RWPE2 (cell line): ENCODE data around the gene EXOC6.
"Not testable (repeated sequence)": the region's sequence is repeated elsewhere in the genome, so short reads cannot be mapped to it uniquely, and the experiment has no call there.

Source experiments
- ATAC-seq: fragments of 200-7000 bp; cut with Tn5 transposase; 3 replicates; pipeline ENCODE4 v1.9.1; 2021; ENCODE audit warnings: low read depth
- DNase-seq: peaks from one replicate; pipeline ENCODE4 v3.0.0-alpha.2; 2020; ENCODE audit warnings: low spot score
- H3K27ac ChIP-seq: fragments of 450-650 bp; 2 replicates; pipeline ENCODE4 v1.5.1; 2017; ENCODE audit warnings: mild to moderate bottlenecking; ENCODE audit not compliant: poor library complexity, severe bottlenecking
- H3K27me3 ChIP-seq: fragments of 250-450 bp; sonication (Bioruptor Pico); 2 replicates; pipeline ENCODE4 v1.5.1; 2021; ENCODE audit warnings: mild to moderate bottlenecking, moderate library complexity; ENCODE audit not compliant: insufficient read depth, poor library complexity, severe bottlenecking
- H3K36me3 ChIP-seq: fragments of 250-450 bp; sonication (Bioruptor Pico); 2 replicates; pipeline ENCODE4 v1.5.1; 2020; ENCODE audit warnings: low read depth, mild to moderate bottlenecking, moderate library complexity
- H3K4me1 ChIP-seq: fragments of 250-450 bp; sonication (Bioruptor Pico); 2 replicates; pipeline ENCODE4 v1.5.1; 2021; ENCODE audit warnings: mild to moderate bottlenecking, moderate library complexity; ENCODE audit not compliant: insufficient read depth, poor library complexity, severe bottlenecking
- H3K4me3 ChIP-seq: fragments of 250-450 bp; sonication (Bioruptor Pico); 2 replicates; pipeline ENCODE4 v1.5.1; 2021; ENCODE audit warnings: mild to moderate bottlenecking, moderate library complexity; ENCODE audit not compliant: severe bottlenecking
- H3K9me3 ChIP-seq: fragments of 250-450 bp; sonication (Bioruptor Pico); 2 replicates; pipeline ENCODE4 v1.5.1; 2021; ENCODE audit warnings: mild to moderate bottlenecking, moderate library complexity; ENCODE audit not compliant: severe bottlenecking
- TF ChIP-seq, protein P1 (sequence below): fragments of 450-650 bp; IDR thresholded peaks from one replicate; pipeline ENCODE4 v1.5.1; 2017; ENCODE audit warnings: mild to moderate bottlenecking, moderate library complexity; ENCODE audit not compliant: poor library complexity, severe bottlenecking

Gene EXOC6

DNA sequence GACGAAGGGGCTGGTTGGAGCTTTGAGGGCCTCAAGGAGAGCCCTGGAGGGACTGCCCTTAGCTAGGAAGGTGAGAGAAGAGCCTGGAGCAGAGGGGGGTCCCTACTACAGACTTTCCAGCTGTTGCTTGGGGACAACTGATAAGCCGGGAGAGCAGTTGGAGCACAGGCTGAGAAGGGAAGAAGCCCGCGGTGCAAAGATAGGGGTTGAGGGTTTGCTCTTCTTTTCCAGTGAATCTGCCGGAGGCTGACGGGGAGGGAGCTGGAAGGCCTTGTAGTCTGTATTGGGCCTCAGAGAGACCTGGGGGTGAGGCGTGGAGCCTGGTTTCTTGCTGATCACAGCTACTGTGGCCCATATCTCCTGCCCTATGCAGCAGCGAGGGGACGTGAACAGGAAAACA lies 249.1 kb downstream of the EXOC6 start:
- DNase-seq: no peak
- Histone ChIP-seq H3K4me3 (no peak overlapping the region), H3K36me3 (no peaks in the 10 kb centered on the region), H3K4me1 (no peaks in the 10 kb centered on the region), H3K9me3 (no peaks in the 10 kb centered on the region), H3K27ac (no peak overlapping the region), H3K27me3 (no peaks in the 10 kb centered on the region)
- TF ChIP-seq, protein P1, sequence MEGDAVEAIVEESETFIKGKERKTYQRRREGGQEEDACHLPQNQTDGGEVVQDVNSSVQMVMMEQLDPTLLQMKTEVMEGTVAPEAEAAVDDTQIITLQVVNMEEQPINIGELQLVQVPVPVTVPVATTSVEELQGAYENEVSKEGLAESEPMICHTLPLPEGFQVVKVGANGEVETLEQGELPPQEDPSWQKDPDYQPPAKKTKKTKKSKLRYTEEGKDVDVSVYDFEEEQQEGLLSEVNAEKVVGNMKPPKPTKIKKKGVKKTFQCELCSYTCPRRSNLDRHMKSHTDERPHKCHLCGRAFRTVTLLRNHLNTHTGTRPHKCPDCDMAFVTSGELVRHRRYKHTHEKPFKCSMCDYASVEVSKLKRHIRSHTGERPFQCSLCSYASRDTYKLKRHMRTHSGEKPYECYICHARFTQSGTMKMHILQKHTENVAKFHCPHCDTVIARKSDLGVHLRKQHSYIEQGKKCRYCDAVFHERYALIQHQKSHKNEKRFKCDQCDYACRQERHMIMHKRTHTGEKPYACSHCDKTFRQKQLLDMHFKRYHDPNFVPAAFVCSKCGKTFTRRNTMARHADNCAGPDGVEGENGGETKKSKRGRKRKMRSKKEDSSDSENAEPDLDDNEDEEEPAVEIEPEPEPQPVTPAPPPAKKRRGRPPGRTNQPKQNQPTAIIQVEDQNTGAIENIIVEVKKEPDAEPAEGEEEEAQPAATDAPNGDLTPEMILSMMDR: no peak
- no peak for ATAC-seq

DNA sequence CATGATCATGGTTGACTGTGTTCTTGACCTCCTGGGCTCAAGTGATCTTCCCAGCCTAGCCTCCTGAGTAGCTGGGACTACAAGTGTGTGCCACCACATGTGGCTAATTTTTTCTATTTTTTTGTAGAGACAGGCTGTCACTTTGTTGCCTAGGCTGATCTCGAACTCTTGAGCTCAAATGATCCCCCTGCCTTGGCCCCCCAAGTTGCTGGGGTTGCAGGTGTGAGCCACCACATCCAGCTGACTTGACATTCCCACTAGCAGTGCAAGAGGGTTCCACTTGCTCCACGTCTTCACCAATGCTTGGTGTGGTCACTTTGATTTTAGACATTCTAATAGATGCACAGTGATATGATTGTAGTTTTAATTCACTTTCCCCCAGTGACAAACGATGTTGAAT lies 250.5 kb downstream of the EXOC6 start:
- no peaks in the 10 kb centered on the region for H3K4me1 ChIP-seq
- DNase-seq (no peak), ATAC-seq (no peak)
- no peaks in the 10 kb centered on the region for H3K27me3 ChIP-seq
- H3K36me3 ChIP-seq: no peaks in the 10 kb centered on the region
- no peak overlapping the region for H3K4me3 ChIP-seq
- H3K27ac ChIP-seq: no peak overlapping the region
- TF ChIP-seq, protein P1: no peak
- H3K9me3 ChIP-seq: peaks cover 3% of the 10 kb centered on the region

DNA sequence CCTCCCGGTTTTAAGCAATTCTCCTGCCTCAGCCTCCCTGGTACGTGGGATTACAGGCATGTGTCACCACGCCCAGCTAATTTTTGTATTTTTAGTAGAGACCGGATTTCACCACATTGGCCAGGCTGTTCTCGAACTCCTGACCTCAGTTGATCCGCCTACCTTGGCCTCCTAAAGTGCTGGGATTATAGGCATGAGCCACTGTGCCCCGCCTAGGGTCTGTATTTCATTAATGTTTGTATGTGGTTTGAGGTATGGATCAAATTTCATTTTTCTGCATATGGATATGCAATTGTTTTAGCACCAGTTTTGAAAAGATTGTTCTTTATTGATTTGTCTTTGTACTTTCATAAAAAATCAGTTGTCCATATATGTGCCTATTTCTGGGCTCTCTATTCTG lies 251.3 kb downstream of the EXOC6 start:
- Histone ChIP-seq H3K4me1 (no peaks in the 10 kb centered on the region), H3K27ac (no peak overlapping the region), H3K36me3 (no peaks in the 10 kb centered on the region), H3K27me3 (no peaks in the 10 kb centered on the region), H3K9me3 (peaks cover 6% of the 10 kb centered on the region), H3K4me3 (no peak overlapping the region)
- TF ChIP-seq, protein P1: no peak
- no peak for DNase-seq
- no peak for ATAC-seq

DNA sequence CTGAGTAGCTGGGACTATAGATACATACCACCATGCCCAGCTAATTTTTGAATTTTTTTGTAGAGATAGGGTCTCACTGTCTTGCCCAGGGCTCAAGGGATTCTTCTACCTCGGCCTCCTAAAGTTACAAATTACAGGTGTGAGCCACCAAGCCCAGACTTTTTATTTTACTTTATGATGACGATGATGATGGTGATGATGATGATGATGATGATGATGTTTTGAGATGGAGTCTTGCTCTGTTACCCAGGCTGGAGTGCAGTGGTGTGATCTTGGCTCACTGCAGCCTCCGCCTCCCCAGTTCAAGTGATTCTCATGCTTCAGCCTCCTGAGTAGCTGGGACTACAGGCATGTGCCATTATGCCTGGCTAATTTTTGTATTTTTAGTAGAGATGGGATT lies 252.8 kb downstream of the EXOC6 start:
- H3K27me3 ChIP-seq, H3K36me3 ChIP-seq, H3K4me1 ChIP-seq, H3K9me3 ChIP-seq, DNase-seq, ATAC-seq, H3K4me3 ChIP-seq, H3K27ac ChIP-seq: not testable (repeated sequence)

DNA sequence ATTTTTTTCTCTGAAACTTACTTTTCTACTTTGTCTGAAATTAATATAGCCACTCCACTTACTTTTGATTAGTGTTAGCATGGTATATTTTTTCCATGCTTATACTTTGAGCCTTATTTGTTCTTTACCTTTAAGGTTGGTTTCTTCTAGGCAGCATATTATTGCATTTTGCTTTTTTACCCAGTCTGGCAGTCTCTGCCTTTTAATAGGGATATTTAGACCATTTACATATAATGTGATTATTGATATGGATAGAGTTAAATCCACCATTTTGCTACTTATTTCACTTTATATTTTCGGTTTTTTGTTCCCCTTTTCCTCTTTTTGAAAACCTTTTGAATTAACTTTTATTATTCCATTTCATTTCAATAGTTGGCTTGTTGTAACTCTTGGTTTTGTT lies 255.6 kb downstream of the EXOC6 start:
- Histone ChIP-seq H3K4me1 (no peaks in the 10 kb centered on the region), H3K4me3 (no peak overlapping the region), H3K9me3 (peaks cover 6% of the 10 kb centered on the region), H3K36me3 (no peaks in the 10 kb centered on the region), H3K27ac (no peak overlapping the region), H3K27me3 (no peaks in the 10 kb centered on the region)
- no peak for DNase-seq
- TF ChIP-seq, protein P1: no peak
- ATAC-seq: no peak
